Activated B cell treated with CpG ODN at 0.5 μM for 24 hours (primary cell): ENCODE data around the gene ADD1. TPM values are rescaled to one million over a fixed set of nuclear protein-coding genes. Genes with fewer than 3 reads are reported as not detected.

Experiments used
- ATAC-seq: fragments of 200-7000 bp; cut with Tn5 transposase; one replicate; pipeline ENCODE4 v1.10.0; 2021; ENCODE audit warnings: low read depth, mild to moderate bottlenecking, moderate library complexity
- CTCF ChIA-PET: fragments of 350-600 bp; sonication (Branson Sonifier 250); formaldehyde crosslinking; loops from one replicate; lab custom pipeline; 2021; ENCODE audit warnings: antibody characterized with exemption; lab: Charles Lee
- POLR2A ChIA-PET: fragments of 350-600 bp; sonication (Branson Sonifier 250); formaldehyde crosslinking; loops from one replicate; lab custom pipeline; 2021; ENCODE audit warnings: antibody characterized with exemption; lab: Charles Lee
- DNase-seq: peaks from one replicate; pipeline ENCODE4 v3.0.0; 2022
- H3K27ac Mint-ChIP-seq: one replicate; pipeline ENCODE4 v1.8.0; 2020; ENCODE audit warnings: mixed read lengths
- H3K27me3 Mint-ChIP-seq: one replicate; pipeline ENCODE4 v1.8.0; 2021; ENCODE audit warnings: mixed read lengths
- H3K36me3 Mint-ChIP-seq: one replicate; pipeline ENCODE4 v1.8.0; 2021; ENCODE audit warnings: low read depth, mixed read lengths
- H3K4me1 Mint-ChIP-seq: one replicate; pipeline ENCODE4 v1.8.0; 2021; ENCODE audit warnings: mixed read lengths
- H3K4me3 Mint-ChIP-seq: one replicate; pipeline ENCODE4 v1.8.0; 2020; ENCODE audit warnings: mild to moderate bottlenecking, mixed read lengths
- H3K9me3 Mint-ChIP-seq: one replicate; pipeline ENCODE4 v1.8.0; 2020; ENCODE audit warnings: mixed read lengths
- CTCF ChIP-seq: fragments of 200-600 bp; IDR thresholded peaks from one replicate; pipeline ENCODE4 v1.8.0; 2022; ENCODE audit warnings: antibody characterized with exemption, mild to moderate bottlenecking
- intact Hi-C: fragments of 100-400 bp; cut with micrococcal nuclease; formaldehyde crosslinking; loops from one replicate; pipeline ENCODE4 v1.15.1; 2024
- total RNA-seq: library from RNA; stranded (reverse); gene quantifications from 2 replicates; pipeline ENCODE4 v1.2.3, GENCODE V29; 2022

Gene ADD1
- total RNA-seq, 1 donor from 2014 or later, result 340 TPM

DNA sequence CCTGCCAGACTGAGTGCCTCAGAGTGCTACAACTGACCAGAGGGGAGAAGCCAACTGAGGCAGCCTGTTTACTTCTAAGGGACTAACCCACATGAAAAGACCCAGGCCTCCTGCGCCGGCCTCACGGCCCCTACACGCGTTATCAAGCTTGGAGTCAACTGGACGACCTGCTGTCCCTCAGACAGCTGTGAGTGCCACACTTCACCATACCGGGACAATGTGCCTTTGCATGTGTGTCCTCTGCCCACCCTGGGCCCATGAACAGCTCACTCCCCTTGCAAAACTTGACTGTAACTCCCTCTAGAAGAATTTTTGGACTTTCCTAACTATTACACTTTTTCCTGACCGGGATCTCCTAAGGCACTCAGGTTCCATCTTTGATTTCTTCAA lies 117.8 kb downstream of the ADD1 start:
- no peak for TF ChIP-seq CTCF
- H3K4me3 Mint-ChIP-seq, result peak overlapping the region; percentile 91
- peaks cover 38% of the 10 kb centered on the region for H3K36me3 Mint-ChIP-seq
- intact Hi-C loops, result loop anchor here (5.0 to 10.0 kb wide), 3 partner anchors 199 to 717 kb away; partner anchors contain the start of genes HAUS3 and POLN
- no peaks in the 10 kb centered on the region for H3K9me3 Mint-ChIP-seq
- H3K4me1 Mint-ChIP-seq, result peaks cover 35% of the 10 kb centered on the region
- no peaks in the 10 kb centered on the region for H3K27me3 Mint-ChIP-seq
- CTCF ChIA-PET, result interaction anchor here (1.3 kb wide), 1 partner anchor 17 kb away, joined by 4 read pairs; no protein-coding TSS in a partner anchor
- DNase-seq (no peak), ATAC-seq (no peak)
- H3K27ac Mint-ChIP-seq, result peak overlapping the region; percentile 92
- POLR2A ChIA-PET, result no interaction called here

- no peak for DNase-seq
- peak overlapping the region; percentile 92 for H3K27ac Mint-ChIP-seq
- POLR2A ChIA-PET, result interaction anchor here (0.8 to 3.8 kb wide), 4 partner anchors 8 to 198 kb away, joined by 3 to 31 read pairs (median 4); no protein-coding TSS in a partner anchor
- H3K36me3 Mint-ChIP-seq, result peaks cover 32% of the 10 kb centered on the region
- peaks cover 33% of the 10 kb centered on the region for H3K4me1 Mint-ChIP-seq
- H3K27me3 Mint-ChIP-seq, result no peaks in the 10 kb centered on the region
- no peaks in the 10 kb centered on the region for H3K9me3 Mint-ChIP-seq
- intact Hi-C loops, result loop anchor here (2.0 to 10.0 kb wide), 4 partner anchors 200 to 717 kb away; partner anchors contain the start of genes HAUS3 and POLN
- no peak for TF ChIP-seq CTCF
- no peak for ATAC-seq
- peak overlapping the region; percentile 91 for H3K4me3 Mint-ChIP-seq
- CTCF ChIA-PET, result interaction anchor here (0.7 to 1.8 kb wide), 6 partner anchors 8 to 198 kb away, joined by 3 to 7 read pairs (median 4); no protein-coding TSS in a partner anchor
Measured at GRCh38 chr4:2961811-2962441, 118.3 kb downstream of the ADD1 start.

GRCh38 chr4:2962614-2963174 lies 119.0 kb downstream of the ADD1 start:
- Mint-ChIP-seq H3K36me3 (peaks cover 25% of the 10 kb centered on the region), H3K4me3 (peak overlapping the region; percentile 91), H3K9me3 (no peaks in the 10 kb centered on the region), H3K27me3 (no peaks in the 10 kb centered on the region), H3K27ac (peak overlapping the region; percentile 92), H3K4me1 (peaks cover 30% of the 10 kb centered on the region)
- POLR2A ChIA-PET, result interaction anchor here (0.7 to 3.8 kb wide), 14 partner anchors 8 to 1518 kb away, joined by 3 to 31 read pairs (median 4); no protein-coding TSS in a partner anchor
- ATAC-seq, result peak; percentile 32
- no peak for DNase-seq
- intact Hi-C loops, result loop anchor here (1.0 to 10.0 kb wide), 10 partner anchors 28 to 718 kb away; partner anchors contain the start of genes FAM193A, HAUS3, HTT and HTT-AS
- CTCF ChIA-PET, result interaction anchor here (0.7 to 2.3 kb wide), 8 partner anchors 9 to 420 kb away, joined by 3 to 10 read pairs (median 4); no protein-coding TSS in a partner anchor
- no peak for TF ChIP-seq CTCF

DNA sequence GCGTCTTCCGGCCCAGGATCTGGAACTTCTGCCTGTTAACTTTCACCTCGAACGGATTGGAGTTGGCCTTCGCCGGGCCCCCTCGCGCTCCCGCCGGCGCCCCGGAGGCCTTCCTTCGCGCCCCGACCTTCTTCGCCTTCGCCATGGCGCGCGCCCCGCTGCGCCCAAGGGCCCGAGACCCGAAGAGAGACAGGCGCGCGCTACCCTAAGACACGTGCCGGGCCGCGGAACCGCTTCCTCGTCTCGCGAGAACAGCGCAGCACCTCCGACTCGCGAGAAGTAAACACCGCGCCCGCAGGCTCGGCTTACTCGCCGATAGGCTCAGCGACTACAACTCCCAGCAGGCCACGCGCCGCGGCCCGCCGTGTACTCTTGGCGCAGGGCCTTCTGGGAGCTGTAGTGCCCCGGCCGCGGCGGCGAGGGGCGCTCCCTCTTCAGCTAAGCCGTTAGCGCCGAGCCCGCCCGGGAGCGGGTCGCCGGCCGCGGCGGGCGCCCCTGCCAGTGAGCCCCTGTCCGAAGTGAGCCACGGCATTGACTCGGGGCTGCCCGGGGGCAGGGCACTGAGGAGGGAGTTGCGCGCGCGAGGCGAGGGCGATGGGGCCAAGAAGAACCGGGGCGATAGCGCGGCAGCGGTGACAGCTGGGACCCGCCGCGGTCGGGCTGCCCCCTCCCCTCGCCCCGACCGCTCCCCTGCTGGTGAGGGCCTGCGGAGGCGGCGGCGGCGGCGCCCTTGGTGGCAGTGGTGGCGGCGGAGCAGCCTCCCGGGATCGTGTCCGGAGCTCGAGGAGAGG lies 119.7 kb downstream of the ADD1 start, which contains the start of the genes GRK4 and NOP14:
GRK4 (plus strand) TSS at position 397 of the 791 bp plus-strand sequence. CDS start 500 bp downstream, outside the sequence.
NOP14 (minus strand) TSS at position 232 of the 791 bp plus-strand sequence; CDS start at position 145, 87 bp downstream.
- POLR2A ChIA-PET, result interaction anchor here (0.6 to 3.8 kb wide), 28 partner anchors 9 to 1517 kb away, joined by 3 to 31 read pairs (median 4); partner anchors contain the start of gene FAM193A
- CTCF ChIA-PET, result interaction anchor here (0.7 to 2.3 kb wide), 5 partner anchors 9 to 420 kb away, joined by 3 to 10 read pairs (median 4); no protein-coding TSS in a partner anchor
- no peaks in the 10 kb centered on the region for H3K9me3 Mint-ChIP-seq
- H3K36me3 Mint-ChIP-seq, result peaks cover 18% of the 10 kb centered on the region
- H3K27ac Mint-ChIP-seq, result peak within 1 kb of the TSS; percentile 92
- TF ChIP-seq CTCF, result no peak
- ATAC-seq, result peak; percentile 91
- DNase-seq, result peak; percentile 89
- intact Hi-C loops, result loop anchor here (1.0 to 10.0 kb wide), 10 partner anchors 29 to 719 kb away; partner anchors contain the start of genes FAM193A, HAUS3, HTT and HTT-AS
- H3K27me3 Mint-ChIP-seq, result no peaks in the 10 kb centered on the region
- H3K4me1 Mint-ChIP-seq, result peaks cover 29% of the 10 kb centered on the region
- peak within 1 kb of the TSS; percentile 91 for H3K4me3 Mint-ChIP-seq
